Measurements from ENCODE around the gene G6PD. TPM values are rescaled to one million over a fixed set of nuclear protein-coding genes. Genes with fewer than 3 reads are reported as not detected.
A peak's percentile ranks its signal among the peaks of the same experiment; 100 is the strongest.
"Not testable (repeated sequence)": the region's sequence is repeated elsewhere in the genome, so short reads cannot be mapped to it uniquely, and the experiment has no call there.

G6PD gene
- total RNA-seq, 4 donors from 2014 or later: 31.1 to 49.6 (median 35.6) TPM

DNA sequence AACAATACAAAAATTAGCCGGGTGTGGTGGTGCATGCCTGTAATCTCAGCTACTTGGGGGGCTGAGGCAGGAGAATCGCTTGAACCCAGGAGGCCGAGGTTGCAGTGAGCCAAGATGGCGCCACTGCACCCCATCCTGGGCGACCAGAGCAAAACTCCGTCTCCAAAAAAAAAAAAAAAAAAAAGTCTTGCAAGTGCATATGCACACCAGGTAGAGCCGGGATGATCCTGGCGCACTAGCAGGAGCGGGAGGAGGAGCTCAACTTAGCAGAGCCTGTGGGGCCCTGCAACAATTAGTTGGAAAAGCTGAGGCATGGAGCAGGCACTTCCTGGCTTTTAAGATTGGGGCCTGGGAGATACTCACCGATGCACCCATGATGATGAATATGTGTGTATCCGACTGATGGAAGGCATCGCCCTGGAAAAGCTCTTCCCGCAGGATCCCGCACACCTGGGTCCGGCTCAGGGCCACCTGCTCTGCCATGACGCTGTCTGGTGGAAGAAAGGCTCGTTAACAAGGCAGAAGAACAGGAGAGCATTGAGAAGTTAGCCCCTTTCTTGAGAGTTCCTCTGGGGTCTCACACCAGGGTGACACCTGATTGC lies 872 bp downstream of the G6PD start:
- no peak overlapping the region for H3K4me3 ChIP-seq (ENCODE audit: low read depth, poor library complexity, severe bottlenecking)
- TF ChIP-seq POLR2A (IDR thresholded peaks at IDR 0.05): no peak
- TF ChIP-seq CTCF (IDR thresholded peaks at IDR 0.05): no peak
- DNase-seq (ENCODE audit: low spot score in 2 of 2): no peak
- intact Hi-C loops (cut with DNase I; ENCODE audit: low total_unique reads): no loop called here
- WGBS, 2 donors: 86 to 87% methylated on average over 7 to 17 of the region's 17 CpGs

DNA sequence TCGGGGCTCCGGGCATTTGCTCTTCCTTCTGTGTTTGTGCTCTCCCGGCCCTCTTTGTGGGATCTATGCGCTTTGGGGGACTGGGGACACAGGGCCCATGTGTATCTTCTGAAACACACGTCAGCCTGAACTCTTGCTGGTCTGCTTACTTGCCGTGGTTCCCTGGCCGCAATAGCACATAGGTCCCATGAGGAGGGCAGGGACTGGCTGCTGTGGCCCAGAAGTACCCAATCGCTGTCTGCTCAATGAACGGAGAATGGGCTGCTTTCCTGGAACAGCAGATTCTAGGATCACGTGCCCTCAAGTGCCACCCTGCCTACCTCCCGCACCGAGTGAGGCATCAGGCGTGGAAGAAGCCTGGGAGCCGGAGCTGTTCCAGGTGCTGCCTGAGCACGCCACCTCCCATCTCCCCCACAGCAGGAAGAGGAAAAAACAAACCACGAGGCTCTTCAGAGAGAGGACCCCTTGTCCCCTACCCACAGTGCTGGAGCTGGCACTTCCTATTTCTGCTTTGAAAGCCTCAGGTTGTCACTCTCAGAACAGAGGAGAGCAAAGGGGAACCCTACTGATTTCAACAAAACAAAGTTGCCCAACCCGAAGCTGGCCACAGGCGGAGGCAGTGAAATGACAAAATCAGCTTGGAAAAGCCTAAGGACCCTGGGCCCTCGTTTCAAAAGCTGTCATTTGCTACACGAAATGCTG lies 3.8 kb downstream of the G6PD start:
- WGBS, 2 donors: 46 to 67% methylated on average over 18 to 20 of the region's 20 CpGs
- TF ChIP-seq CTCF (IDR thresholded peaks at IDR 0.05) (no peak), POLR2A (IDR thresholded peaks at IDR 0.05) (no peak)

GRCh38 chrX:154541896-154542722 lies 4.5 kb downstream of the G6PD start:
- 43 to 48% methylated on average over 9 to 12 of the region's 12 CpGs for WGBS, 2 donors
- no peak overlapping the region for H3K4me3 ChIP-seq (ENCODE audit: low read depth, poor library complexity, severe bottlenecking)
- DNase-seq (ENCODE audit: low spot score in 2 of 2): peak; percentile 65 to 92

More for the DNA sequence above, 3.8 kb downstream of the G6PD start:
- intact Hi-C loops (cut with DNase I; ENCODE audit: low total_unique reads): no loop called here
- no peak for DNase-seq (ENCODE audit: low spot score in 2 of 2)
- H3K4me3 ChIP-seq (ENCODE audit: low read depth, poor library complexity, severe bottlenecking): no peak overlapping the region

GRCh38 chrX:154541589-154541895 lies 5.1 kb downstream of the G6PD start:
- no peak for TF ChIP-seq POLR2A (IDR thresholded peaks at IDR 0.05)
- no peak for TF ChIP-seq CTCF (IDR thresholded peaks at IDR 0.05)
- no peak for DNase-seq (ENCODE audit: low spot score in 2 of 2)
- no peak overlapping the region for H3K4me3 ChIP-seq (ENCODE audit: low read depth, poor library complexity, severe bottlenecking)
- intact Hi-C loops (cut with DNase I; ENCODE audit: low total_unique reads): no loop called here
- WGBS, 2 donors: 56% methylated on average over 5 of the region's 5 CpGs; no CpG with 5 or more reads in 1 of the 2 donors

More at GRCh38 chrX:154541896-154542722, 4.5 kb downstream of the G6PD start:
- intact Hi-C loops (cut with DNase I; ENCODE audit: low total_unique reads): no loop called here
- no peak for TF ChIP-seq POLR2A (IDR thresholded peaks at IDR 0.05)
- no peak for TF ChIP-seq CTCF (IDR thresholded peaks at IDR 0.05)

- intact Hi-C loops (cut with DNase I; ENCODE audit: low total_unique reads): no loop called here
- TF ChIP-seq CTCF (IDR thresholded peaks at IDR 0.05) (no peak), POLR2A (IDR thresholded peaks at IDR 0.05) (no peak)
- WGBS, 2 donors: 54 to 78% methylated on average over 5 to 15 of the region's 19 CpGs
- no peak for DNase-seq (ENCODE audit: low spot score in 2 of 2)
- no peak overlapping the region for H3K4me3 ChIP-seq (ENCODE audit: low read depth, poor library complexity, severe bottlenecking)
These were observed 5.6 kb downstream of the G6PD start for GRCh38 chrX:154540897-154541535.

DNA sequence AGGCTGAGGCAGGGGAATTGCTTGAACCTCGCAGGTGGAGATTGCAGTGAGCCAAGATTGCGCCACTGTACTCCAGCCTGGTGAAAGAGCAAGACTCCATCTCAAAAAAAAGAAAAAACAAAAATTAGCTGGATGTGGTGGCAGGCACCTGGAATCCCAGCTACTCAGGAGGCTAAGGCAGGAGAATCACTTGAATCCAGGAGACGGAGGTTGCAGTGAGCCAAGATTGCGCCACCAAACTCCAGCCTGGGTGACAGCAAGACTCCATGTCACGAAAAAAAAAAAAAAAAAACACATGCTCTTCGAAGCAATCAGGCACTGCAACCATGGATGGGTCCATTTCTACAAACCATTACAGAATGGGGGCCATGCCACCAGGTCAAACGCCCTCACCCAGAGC lies 6.3 kb downstream of the G6PD start:
- intact Hi-C loops (cut with DNase I; ENCODE audit: low total_unique reads); H3K4me3 ChIP-seq (ENCODE audit: low read depth, poor library complexity, severe bottlenecking); DNase-seq (ENCODE audit: low spot score in 2 of 2): not testable (repeated sequence)
- WGBS, 2 donors: 82 to 86% methylated on average over 6 to 7 of the region's 7 CpGs

Measured in lower leg skin (tissue), 4 donors.